GM18519 (cell line): ENCODE data around the gene EGFR.

Source experiments
- ATAC-seq: cut with Tn5 transposase; IDR thresholded peaks from one replicate; pipeline ENCODE4 v1.9.1; 2021; ENCODE audit warnings: mild to moderate bottlenecking, moderate library complexity; ENCODE audit not compliant: unreplicated experiment, low FRiP score

EGFR gene

DNA sequence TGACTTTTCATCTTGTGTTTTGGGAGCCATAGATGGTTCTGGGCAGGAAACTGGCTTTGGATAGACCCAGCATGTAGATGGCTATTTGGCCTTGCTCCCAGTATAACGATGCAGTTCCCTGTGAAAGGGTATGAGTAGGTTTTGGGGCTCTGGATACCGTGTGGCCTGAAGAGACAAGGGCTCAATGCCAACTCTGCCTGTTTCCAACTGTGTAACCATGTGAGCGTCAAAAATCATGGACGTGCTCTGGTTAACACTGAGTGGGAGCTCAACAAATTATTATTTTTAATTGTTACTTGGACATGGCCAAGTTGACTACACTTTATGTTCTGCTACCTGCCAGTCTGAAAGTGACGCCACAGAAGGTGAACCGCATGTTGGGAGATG lies 41.8 kb downstream of the EGFR start:
- no peak for ATAC-seq

DNA sequence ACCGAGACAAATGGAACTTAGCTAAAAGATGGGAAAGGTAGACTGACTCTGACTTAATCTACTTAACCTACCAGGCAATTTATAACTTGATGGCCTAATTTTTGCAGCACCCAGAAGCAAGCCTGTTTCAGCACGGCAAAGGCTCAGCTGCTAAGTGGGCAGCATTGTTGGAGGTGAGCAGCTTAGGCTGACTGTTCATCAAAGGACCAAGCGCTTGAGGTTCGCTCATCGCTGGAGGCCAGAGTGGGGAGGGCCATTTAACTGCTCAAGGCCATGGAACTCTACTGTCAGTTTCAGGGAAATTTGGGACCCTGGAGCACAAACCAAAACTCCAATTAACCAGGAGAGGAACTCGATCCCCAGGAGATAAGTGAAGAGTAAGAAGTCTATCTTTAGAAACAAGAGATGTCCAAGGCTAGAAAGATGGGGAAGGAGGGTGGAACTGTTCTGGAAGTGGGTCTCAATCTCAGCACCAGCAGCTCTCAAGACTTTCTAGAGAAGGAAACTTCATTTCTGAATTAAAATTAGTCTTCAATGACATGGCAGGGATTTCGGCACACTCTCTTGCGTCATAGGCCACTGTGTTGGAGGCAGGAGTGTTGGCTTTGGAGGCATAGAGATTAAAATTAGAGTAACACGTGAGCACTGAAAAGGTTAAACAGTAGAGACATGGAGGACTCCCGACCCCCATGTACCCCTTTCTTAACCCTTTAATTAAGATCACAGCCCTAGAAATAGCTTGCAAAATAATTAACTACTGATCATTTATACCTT lies 43.1 kb downstream of the EGFR start:
- no peak for ATAC-seq

DNA sequence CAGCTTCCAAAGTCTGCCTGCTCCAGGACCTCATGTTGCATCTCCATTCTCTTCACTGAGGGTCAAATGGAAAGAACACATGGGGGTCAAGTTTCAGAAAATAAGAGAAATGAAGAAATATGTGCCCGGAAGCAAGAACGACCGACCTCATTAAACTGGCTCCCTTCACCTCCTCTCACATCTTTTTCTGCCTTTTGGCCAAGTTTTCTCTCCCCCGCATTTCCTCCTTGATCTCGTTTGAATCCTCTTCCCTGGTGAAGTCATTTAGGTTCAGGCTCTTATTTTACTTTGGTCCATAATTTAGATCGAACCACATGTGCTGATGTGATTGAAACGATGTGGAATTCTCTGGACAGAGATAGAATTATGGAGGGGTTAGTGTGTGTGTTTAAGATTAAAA lies 44.2 kb downstream of the EGFR start:
- ATAC-seq = no peak

DNA sequence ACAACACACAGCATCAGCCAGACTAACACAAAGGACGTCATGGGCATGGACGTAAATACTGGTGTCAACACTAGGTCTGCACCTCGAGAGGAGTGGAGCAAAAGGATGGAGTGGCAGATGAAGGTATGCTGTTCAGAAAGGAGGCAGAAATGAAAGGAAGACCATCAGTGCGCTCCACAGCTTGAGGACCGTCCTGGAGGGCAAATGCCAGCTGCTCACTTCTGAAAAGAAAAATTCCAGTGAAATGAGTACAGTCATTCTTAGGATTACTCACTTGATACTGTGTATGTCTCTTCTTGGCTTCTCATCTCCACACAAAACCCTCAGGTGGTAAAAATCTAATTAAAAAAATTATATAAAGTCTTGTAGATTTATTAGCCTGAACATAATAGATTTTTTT lies 44.8 kb downstream of the EGFR start:
- ATAC-seq = no peak

DNA sequence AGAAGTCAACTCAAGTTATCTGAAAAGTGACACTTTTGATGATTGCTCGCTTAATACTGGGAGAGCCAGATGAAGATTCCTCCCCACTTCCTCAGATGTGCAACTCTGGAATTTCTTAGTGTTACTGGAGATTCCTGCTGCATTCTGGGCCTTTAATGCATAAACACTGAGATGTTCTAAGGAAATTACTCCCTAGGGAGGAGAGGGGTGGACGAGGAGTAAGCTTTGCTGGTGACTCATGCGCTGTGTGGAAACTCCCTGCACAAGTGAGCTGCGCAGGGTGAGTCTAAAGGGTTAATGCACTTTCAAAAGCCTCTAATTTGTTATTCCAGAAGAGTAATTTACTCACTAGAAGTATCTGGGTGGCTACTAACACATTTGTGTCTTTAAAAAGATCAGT lies 46.3 kb downstream of the EGFR start:
- ATAC-seq = peak; percentile 59

DNA sequence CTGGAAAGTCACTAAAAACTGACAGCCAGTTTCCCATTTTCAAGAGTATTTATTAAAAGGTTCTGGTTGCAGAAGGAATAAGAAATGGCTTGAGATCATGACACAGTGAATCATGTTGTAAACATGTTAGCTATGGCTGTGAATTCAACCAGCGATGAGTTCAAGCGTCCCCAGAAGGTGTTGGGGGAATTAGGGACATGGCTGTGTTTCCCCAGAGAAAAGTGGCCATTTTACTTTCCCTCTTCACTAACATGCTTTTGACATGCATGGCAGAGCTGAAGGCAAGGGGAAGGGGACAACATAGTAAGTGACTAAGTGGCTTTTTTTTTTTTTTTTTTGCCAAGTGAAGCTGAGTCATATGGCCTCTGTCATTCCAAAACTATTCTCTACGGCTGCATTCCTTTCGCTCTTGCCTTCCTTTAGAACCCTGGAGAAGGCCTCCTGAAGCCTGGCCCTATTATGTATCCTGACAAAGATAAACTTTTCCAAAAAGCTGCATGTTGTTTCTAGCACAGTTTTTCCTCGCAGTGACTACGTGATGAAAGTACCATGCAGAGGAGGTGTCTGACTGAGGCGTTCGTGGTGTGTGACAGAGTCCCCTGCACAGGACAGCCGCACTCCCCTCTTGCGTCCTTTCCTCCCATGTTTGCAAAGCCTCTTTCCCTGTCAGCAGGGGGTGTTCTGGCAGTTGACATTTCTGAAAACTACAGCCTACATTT lies 46.9 kb downstream of the EGFR start:
- ATAC-seq = no peak

DNA sequence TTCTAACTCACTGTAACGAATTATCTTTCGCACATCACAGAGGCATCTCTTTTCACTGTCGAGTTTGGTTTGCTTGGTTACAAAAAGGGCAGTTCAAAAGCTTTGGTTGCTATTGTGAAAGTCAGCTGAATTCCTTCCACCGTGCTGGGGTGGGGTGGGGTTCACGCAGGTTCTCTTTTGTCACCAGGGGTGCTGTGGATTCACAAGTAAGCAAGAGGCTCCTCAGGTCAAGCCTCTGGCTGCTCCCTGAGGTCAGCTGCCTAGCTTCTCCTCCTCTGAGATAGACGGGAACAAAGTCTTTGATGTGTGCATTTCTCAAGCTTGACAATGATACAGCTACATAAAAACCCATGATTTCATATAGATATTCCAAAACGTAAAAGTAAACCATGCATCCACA lies 47.7 kb downstream of the EGFR start:
- no peak for ATAC-seq

DNA sequence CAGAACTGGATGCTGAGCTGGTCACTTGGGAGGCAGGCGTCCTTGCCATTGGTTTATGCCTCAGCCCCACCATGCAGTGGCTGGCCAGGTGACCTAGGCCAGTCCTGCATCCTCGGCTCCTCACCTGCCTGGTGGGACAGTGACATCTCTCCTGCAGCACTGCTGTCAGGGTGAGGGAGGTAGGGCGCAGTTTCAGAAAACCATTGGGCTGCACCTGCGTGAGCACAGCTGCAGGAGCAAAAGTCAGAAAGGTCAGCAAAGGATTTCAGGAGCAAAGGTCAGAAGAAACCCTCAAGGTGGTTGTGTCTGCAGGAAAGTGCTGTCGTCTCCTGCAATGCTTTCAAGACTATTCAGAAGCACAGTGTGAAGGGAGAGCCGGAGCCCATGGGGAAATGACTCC lies 48.1 kb downstream of the EGFR start:
- no peak for ATAC-seq

DNA sequence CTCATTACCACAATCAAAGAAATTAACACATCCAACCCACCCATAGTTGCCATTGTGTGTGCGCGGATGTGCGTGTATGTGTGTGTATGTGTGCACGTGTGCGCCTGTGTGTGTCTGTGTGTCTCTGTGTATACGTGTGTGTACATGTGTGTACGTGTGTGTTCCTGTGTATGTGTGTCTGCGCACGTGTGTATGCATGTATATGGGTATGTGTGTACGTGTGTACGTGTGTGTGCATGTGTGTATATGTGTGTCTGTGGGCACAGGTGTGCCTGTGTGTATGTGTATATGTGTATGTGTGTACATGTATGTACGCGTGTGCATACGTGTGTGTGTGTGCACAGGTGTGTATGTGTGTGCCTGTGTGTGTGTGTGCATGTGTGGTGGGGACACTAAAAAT lies 48.9 kb downstream of the EGFR start:
- no peak for ATAC-seq

DNA sequence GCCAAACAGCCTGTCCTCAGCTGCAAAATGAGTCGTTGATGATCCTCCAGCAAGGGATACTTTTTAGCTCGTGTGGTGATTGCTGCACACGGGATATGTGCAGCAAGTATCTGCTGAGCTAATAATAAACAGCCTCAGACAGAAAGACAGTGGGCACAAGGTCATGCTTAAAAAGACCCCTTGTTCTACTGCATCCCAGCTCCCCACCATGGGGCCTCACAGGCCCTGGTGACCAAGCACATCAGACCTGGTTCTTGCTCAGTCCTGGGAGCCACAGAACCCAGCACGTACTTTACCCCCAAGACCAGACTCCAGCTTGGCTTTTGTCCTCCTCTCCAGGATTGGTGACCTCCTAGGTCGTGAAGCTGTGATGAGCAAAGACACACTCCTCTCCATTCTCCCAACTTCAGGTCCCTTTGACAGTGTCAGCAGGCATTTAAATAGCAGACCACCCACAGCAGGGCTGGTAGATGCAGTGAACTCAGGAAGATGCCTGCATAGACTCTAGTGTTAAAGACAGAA lies 50.5 kb downstream of the EGFR start:
- ATAC-seq = no peak

DNA sequence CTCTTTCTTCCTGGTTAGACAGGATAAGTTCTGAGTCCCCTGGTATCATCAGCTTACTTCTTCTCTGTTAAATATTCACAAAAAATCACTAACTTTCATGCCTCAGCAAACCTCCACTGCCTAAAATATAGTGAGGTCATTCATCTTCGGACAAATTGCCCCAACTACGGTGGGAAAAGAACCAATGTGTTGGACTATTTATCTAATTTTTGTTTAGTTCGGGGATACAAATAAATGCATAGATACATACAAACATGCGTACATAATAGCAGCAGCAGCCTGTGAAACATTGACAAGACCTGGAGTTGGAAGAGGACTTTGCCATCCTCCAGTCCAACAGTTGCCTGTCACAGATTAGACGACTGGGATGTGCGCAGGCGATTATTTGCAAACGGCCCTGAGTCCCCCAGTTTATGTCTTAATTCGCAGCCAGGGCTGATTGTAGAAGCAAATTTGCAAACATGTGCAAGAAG lies 51.5 kb downstream of the EGFR start:
- no peak for ATAC-seq

DNA sequence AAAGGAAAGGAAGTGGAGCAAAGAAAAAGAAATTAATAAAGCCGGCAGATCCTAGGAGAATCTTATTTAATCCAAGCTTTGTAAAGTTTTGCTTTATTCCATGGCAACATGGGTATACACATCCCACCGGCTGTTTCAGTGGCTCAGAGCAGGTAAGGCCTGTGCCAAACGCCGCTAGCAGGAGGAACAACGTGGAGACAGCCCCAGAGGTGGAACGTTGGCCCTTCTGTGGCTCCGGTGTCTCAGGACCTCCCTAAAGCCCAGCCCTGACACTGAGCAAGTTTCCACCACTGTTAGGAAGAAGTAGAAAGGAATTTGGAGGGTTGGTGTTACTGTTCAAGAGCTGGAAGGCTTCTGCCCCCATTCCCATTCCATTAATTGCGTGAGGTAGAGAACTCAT lies 52.0 kb downstream of the EGFR start:
- no peak for ATAC-seq

DNA sequence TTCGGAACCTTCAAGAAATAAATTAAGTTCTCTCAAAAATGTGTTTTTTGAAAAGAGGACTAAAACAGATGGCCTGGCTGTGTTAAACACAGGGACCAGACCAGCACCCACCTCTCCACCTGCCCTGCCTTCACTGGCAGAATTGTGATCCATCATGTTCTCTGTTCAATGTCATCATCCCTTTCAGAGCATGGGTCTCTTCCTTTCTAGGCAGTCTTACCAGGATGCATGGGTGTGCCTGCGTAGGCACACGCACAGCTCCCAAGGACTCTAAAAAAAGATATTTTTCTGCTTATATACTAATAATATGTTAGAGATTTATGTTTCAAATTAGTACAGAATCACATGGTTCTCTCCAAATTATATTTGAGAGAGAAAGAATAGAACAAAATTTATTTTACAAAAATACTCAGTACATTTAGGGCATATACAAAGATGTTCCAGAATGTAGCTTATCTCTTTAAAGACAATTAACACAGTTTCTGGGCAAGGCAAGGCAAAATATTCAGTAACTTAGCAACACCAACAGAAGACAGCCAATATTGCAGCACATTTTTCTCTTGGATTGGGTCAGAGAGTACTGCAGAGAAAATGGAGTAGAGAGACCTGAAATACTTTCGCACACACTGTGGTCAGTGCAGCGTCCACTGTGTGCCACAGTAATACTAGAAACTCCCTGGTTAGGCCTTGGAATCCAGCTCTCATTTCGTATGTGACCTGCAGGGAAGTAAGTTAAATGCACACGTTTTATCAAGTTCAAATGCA lies 52.8 kb downstream of the EGFR start:
- ATAC-seq = no peak

DNA sequence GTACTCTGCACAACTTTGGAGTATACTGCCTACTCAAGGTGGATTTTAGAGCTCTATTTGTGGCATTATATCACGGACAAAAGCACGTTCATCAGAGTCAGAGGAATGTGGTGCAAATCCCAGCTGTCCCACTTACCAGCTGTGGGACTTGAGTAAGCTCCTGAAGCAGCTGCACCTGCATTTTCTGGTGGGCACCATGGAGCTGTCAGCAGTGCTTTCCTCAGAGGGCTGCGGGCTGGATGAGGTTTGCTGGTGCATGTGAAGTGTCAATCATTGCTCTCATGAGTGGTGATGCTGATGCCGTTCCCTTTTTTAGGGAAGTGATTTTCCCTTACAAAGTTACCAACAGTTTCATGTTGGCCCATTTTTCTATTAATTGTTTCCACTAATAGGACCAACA lies 53.4 kb downstream of the EGFR start:
- ATAC-seq = no peak

DNA sequence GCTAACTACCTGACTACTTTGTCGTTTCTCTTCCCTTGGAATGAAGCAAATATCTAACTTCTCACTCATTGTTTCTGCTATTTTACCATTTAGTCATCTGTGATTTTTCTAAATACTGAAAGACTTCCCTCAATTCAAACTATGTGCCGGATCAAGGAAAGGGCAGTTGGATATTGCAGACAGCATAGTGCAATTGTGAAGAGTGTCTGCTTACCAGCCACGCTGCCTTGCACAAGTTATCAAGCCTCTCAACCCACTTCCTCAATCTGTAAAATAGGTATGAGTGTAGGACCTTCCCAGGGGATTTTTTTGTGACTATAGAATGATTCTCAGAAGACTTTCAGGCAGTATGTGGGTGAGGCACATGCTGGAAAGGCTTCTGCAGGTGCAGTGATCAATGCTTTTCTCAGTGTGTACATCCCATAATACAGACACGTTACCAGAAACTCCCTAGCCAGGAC lies 54.3 kb downstream of the EGFR start:
- ATAC-seq = peak; percentile 63

DNA sequence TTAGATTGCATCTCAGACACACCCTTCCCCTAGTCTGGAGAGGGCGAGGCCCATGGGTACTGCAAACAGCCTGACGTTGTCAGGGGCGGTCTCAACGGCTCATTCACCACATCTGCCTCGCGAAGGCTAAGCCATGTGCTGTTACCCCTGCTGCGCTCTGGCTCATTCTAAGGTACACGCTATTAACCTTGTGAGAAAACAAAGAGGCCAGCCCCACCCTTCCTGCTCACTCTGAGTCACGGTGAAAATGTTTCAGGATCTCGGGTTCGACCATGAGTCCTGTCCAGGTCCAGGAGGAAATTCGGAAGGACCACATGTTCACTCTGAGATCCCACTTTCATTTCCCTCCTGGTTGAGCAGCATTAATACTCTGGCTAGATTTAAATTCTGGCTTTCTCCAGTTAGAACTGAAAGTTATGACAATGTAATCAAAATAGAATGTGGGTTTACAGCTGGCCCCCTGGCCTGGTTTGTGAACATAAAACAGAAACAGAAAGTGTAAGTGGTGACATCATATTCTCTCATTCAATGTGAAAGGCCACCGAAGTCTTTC lies 55.2 kb downstream of the EGFR start:
- ATAC-seq = peak; percentile 71

DNA sequence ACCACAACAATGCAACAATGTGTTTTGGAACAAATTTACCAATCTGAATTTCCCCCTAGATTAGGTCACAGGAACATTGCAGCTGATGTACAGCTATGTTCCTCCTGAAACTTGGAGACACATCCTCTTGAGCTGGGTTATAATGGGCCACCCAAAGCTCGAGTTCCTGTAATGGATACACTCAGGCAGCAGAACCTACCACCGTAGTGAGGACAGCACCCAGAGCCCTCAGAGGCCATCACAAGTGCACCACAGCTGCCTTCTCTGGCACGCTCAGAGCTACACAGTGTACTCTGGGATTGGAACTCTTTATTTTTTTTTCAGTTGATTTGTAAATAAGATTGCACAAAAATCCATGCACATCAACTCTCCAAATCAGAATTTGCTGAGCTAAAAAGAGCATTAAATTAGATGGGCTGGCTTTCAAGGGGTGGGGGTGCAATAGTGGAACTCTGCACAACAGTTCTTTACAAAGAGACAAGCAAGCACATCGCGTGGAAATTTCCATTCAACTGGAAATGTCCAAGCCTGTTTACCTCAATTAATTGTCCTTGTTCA lies 56.7 kb downstream of the EGFR start:
- ATAC-seq = no peak

DNA sequence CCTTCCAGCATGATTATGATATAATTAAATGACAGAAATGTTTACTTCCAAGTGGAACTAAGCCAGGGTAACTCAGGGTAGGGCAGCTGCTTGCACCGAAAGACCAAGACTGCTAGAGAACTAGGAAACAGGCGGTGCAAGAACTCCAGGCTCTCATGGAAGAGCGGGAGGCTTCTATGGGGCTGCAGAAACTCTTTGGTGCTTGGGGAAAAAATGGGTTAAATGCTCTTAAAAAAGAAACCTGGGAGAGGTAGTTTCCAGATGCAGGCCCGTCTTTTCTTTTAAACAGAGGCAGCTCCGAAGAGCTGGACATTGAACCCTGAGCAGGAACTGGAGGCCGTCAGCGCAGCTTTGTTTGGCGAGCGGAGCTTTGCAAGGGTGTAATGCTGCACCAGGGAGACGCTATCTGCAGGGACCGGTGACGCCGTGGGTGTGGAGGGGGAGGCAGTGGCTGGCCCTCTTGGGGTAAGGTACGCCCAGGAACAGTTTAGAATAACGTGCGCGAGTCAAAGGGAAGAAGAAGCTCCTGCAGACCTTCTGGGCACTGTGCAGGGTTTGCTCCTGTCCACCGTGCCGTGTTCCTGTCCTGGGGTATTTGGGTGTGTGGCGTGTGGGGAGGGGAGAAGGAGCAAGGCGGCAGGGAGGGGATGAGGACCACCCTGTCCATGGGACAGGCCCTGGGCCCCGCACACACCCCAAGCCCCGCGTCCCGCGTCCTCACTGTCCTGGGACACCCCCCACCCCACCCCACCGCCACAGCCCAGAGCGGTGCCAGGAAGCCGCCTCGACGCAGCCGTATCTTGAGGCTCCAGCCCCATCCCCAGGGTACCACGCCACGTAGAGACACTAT lies 59.0 kb downstream of the EGFR start:
- ATAC-seq = no peak
